K562 (cell line): ENCODE measurements around the gene ITM2A. TPM values are rescaled to one million over a fixed set of nuclear protein-coding genes. Genes with fewer than 3 reads are reported as not detected.

ENCODE experiments used
- ATAC-seq: fragments of 200-7000 bp; cut with Tn5 transposase; 3 replicates; pipeline ENCODE4 v1.9.1; 2020; ENCODE audit warnings: moderate library complexity
- BruUV-seq: library from RNA; stranded (reverse); fragments of 400-500 nt; replicated peaks from 2 replicates; lab custom pipeline; 2021; lab: Mats Ljungman, UMichigan
- CTCF ChIA-PET: fragments of 300-600 bp; formaldehyde crosslinking; extraction: SDS; loops from one replicate; lab custom pipeline; 2021; ENCODE audit warnings: low intra/inter-chr PET ratio; lab: Yijun Ruan, JAX
- POLR2A ChIA-PET: fragments of 300-600, 350-650 bp; sonication (Branson Sonifier 250); formaldehyde crosslinking; extraction: SDS; loops from one replicate; lab custom pipeline; 2021; ENCODE audit warnings: antibody characterized with exemption, inconsistent platforms; lab: Yijun Ruan, JAX
- DNase-seq, 4 experiments: peaks; one replicate each; pipeline versions ENCODE4 v3.0.0 to v3.0.0-alpha.2; 2011 to 2018; ENCODE audit warnings: low spot score in 3 of 4, mixed read lengths in 3 of 4; ENCODE audit errors: extremely low read depth in 1 of 4
- FAIRE-seq: peaks from 2 replicates; lab custom pipeline; 2011; peaks lifted over from hg19 to GRCh38; lab: Jason Lieb, UNC
- H2AFZ ChIP-seq: 2 replicates; pipeline ENCODE4 v1.6.0; 2011; ENCODE audit warnings: low read depth, low read length, control low read depth, inconsistent platforms
- H3K27ac ChIP-seq: fragments of 200-600 bp; 3 replicates; pipeline ENCODE4 v1.8.0; 2011; ENCODE audit warnings: low read depth, mild to moderate bottlenecking, control low read depth, inconsistent platforms, low read length, moderate library complexity, mixed read lengths; ENCODE audit errors: extremely low read depth
- H3K27me3 ChIP-seq, 2 experiments: fragments of 300-600 bp in 1 of 2; 2 replicates in 1 of 2; 3 replicates in 1 of 2; pipeline versions ENCODE4 v1.6.0 to v1.8.0; 2011; ENCODE audit warnings: inconsistent platforms in 2 of 2, low read length in 2 of 2, mild to moderate bottlenecking in 1 of 2, mixed read lengths in 1 of 2, moderate library complexity in 1 of 2; ENCODE audit not compliant: control insufficient read depth in 2 of 2, insufficient read depth in 2 of 2
- H3K36me3 ChIP-seq: fragments of 300-600 bp; 3 replicates; pipeline ENCODE4 v1.8.0; 2011; ENCODE audit warnings: mild to moderate bottlenecking, low read length, inconsistent platforms; ENCODE audit not compliant: control insufficient read depth, insufficient read depth
- H3K4me1 ChIP-seq, 2 experiments: fragments of 200-600 bp in 1 of 2; replicated peaks in 1 of 2; 2 replicates in 1 of 2; 3 replicates in 1 of 2; pipeline versions ENCODE4 v1.5.1 to v1.8.0; 2011; ENCODE audit warnings: inconsistent platforms in 2 of 2, low read length in 2 of 2, mild to moderate bottlenecking in 1 of 2, mixed read lengths in 1 of 2, moderate library complexity in 1 of 2; ENCODE audit not compliant: control insufficient read depth in 2 of 2, insufficient read depth in 2 of 2
- H3K4me2 ChIP-seq: 2 replicates; pipeline ENCODE4 v1.6.1; 2011; ENCODE audit warnings: low read length, control low read depth, inconsistent platforms, mixed read lengths; ENCODE audit not compliant: insufficient read depth
- H3K4me3 ChIP-seq: fragments of 200-600 bp; sonication (generic), shearing (Covaris generic); 2 replicates; pipeline ENCODE4 v1.5.1; 2016; ENCODE audit warnings: control low read depth, inconsistent platforms
- H3K79me2 ChIP-seq: fragments of 200-600 bp; 3 replicates; pipeline ENCODE4 v1.8.0; 2011; ENCODE audit warnings: low read length, inconsistent platforms; ENCODE audit not compliant: control insufficient read depth, insufficient read depth
- H3K9ac ChIP-seq, 2 experiments: 2 replicates each; pipeline versions ENCODE4 v1.6.0 to v1.6.1; 2011; ENCODE audit warnings: low read depth in 2 of 2, low read length in 2 of 2, control low read depth in 1 of 2, inconsistent platforms in 1 of 2, mild to moderate bottlenecking in 1 of 2, mixed read lengths in 1 of 2; ENCODE audit not compliant: insufficient read depth in 1 of 2
- H3K9me1 ChIP-seq: one replicate; pipeline ENCODE4 v1.6.0; 2011; ENCODE audit warnings: inconsistent platforms, mild to moderate bottlenecking, low read length, moderate library complexity; ENCODE audit not compliant: control insufficient read depth, insufficient read depth
- H3K9me3 ChIP-seq: replicated peaks from 2 replicates; pipeline ENCODE4 v1.5.1; 2011; ENCODE audit warnings: low read depth, low read length, inconsistent platforms; ENCODE audit not compliant: control insufficient read depth, insufficient read depth
- H4K20me1 ChIP-seq: replicated peaks from 2 replicates; pipeline ENCODE4 v1.6.1; 2011; ENCODE audit warnings: low read length, inconsistent platforms, mixed read lengths; ENCODE audit not compliant: control insufficient read depth, insufficient read depth
- EZH2 ChIP-seq: IDR thresholded peaks from 2 replicates; pipeline ENCODE4 v1.6.1; 2012; ENCODE audit warnings: low read depth, mild to moderate bottlenecking, inconsistent platforms, low read length, borderline replicate concordance
- MCM3 ChIP-seq: fragments of 450-650 bp; IDR thresholded peaks from 2 replicates; pipeline ENCODE4 v1.6.1; 2016
- MNT ChIP-seq, 2 experiments: fragments of 450-650 bp; conservative IDR thresholded peaks; 2 replicates each; pipeline ENCODE4 v1.6.1; 2017; ENCODE audit warnings: mild to moderate bottlenecking in 2 of 2, moderate library complexity in 2 of 2
- STAT6 ChIP-seq: sonication (generic); formaldehyde crosslinking; IDR thresholded peaks from 2 replicates; pipeline ENCODE4 v1.8.1; 2023; ENCODE audit warnings: mild to moderate bottlenecking, missing genetic modification reagents
- ZEB2 ChIP-seq: fragments of 450-650 bp; IDR thresholded peaks from 2 replicates; pipeline ENCODE4 v1.6.1; 2016
- ZNF609 ChIP-seq: sonication (generic); formaldehyde crosslinking; IDR thresholded peaks from 2 replicates; pipeline ENCODE4 v1.8.1; 2023; ENCODE audit warnings: missing genetic modification reagents, mild to moderate bottlenecking, borderline replicate concordance
- WGBS: fragments of 100-300 bp; shearing (Covaris generic); methylation state at CpG from one replicate; pipeline ENCODE4 v1.1.6; 2016; ENCODE audit warnings: low coverage, mixed read lengths; ENCODE audit not compliant: insufficient coverage; ENCODE audit errors: missing lambda C conversion rate; 5-methylcytosine and 5-hydroxymethylcytosine counted together
- in situ Hi-C: fragments of 300-500 bp; cut with MboI; formaldehyde crosslinking; loops from 4 replicates; pipeline ENCODE4 v1.15.0; 2018; ENCODE audit warnings: inconsistent platforms, mixed read lengths
- intact Hi-C: fragments of 100-400 bp; cut with micrococcal nuclease; formaldehyde crosslinking; loops from 2 replicates; pipeline ENCODE4 v1.14.2; 2022
- polyA plus RNA-seq, 8 experiments: library from polyadenylated mRNA; depleted of rRNA in 4 of 8; stranded (reverse) in 5 of 8; unstranded in 3 of 8; fragments of >200 nt; fragmentation: Nextera tagmentation in 2 of 8; fragmentation: Illumina TruSeq in 1 of 8; extraction: Ambion mirVana in 2 of 8; extraction: Trizol in 1 of 8; gene quantifications; 2 replicates each; pipeline versions ENCODE4 v1.2.1 to v1.2.3, GENCODE V29; 2011 to 2014; ENCODE audit warnings: inconsistent platforms in 1 of 8, missing spikeins in 1 of 8
- total RNA-seq, 7 experiments: library from RNA; depleted of rRNA in 6 of 7; stranded (reverse); fragments of >200 nt in 6 of 7; fragmentation: Illumina TruSeq in 2 of 7; extraction: Trizol in 2 of 7; gene quantifications; 2 replicates each; pipeline versions ENCODE4 v1.2.1 to v1.2.3, GENCODE V29; 2011 to 2021; ENCODE audit warnings: low replicate concordance in 1 of 7

The ITM2A gene
- total and polyA plus RNA-seq, 9 of the 15 experiments (the other 6 are each of a cell fraction or from before 2014, with no cell fraction given), result 29.4 to 117 (median 57.4) TPM

GRCh38 chrX:79415056-79415455, 47.9 kb upstream of the ITM2A start:
- ATAC-seq (no peak), DNase-seq (no peak), FAIRE-seq (no peak)
- CTCF ChIA-PET, result no interaction called here
- Histone ChIP-seq H3K9me3 (no peaks in the 10 kb centered on the region), H2AFZ (no peak overlapping the region), H3K79me2 (no peaks in the 10 kb centered on the region), H4K20me1 (no peaks in the 10 kb centered on the region), H3K9me1 (no peaks in the 10 kb centered on the region), H3K36me3 (no peaks in the 10 kb centered on the region), H3K9ac (no peak overlapping the region), H3K4me1 (no peaks in the 10 kb centered on the region), H3K4me2 (no peak overlapping the region), H3K4me3 (no peak overlapping the region), H3K27me3 (no peaks in the 10 kb centered on the region), H3K27ac (no peak overlapping the region)
- TF ChIP-seq EZH2 (no peak), MNT (conservative IDR thresholded peaks at IDR 0.05) (no peak), ZNF609 (CRISPR knock-in tag) (no peak), ZEB2 (no peak), MCM3 (no peak), STAT6 (CRISPR knock-in tag) (no peak)
- intact Hi-C loops, result no loop called here
- BruUV-seq, result no TSS peak
- POLR2A ChIA-PET, result no interaction called here
- 0% methylated on average over 2 of the region's 2 CpGs for WGBS
- in situ Hi-C loops, result no loop called here
